SK-N-SH (cell line): ENCODE results near the gene TXNDC17. TPM values are rescaled to one million over a fixed set of nuclear protein-coding genes. Genes with fewer than 3 reads are reported as not detected.

Source experiments
- CTCF ChIA-PET: fragments of 300-600, 350-600 bp; formaldehyde crosslinking; extraction: SDS; loops from one replicate; lab custom pipeline; 2021; lab: Yijun Ruan, JAX
- POLR2A ChIA-PET: fragments of 350-600 bp; sonication (Branson Sonifier 250); formaldehyde crosslinking; extraction: SDS; loops from one replicate; lab custom pipeline; 2020; ENCODE audit warnings: antibody characterized with exemption, inconsistent platforms; lab: Yijun Ruan, JAX
- DNase-seq: peaks from one replicate; pipeline ENCODE4 v3.0.0; 2012
- H2AFZ ChIP-seq: fragments of 200-600 bp; sonication (generic); 2 replicates; pipeline ENCODE4 v1.8.1; 2016; ENCODE audit warnings: antibody characterized with exemption, mild to moderate bottlenecking, low read depth
- H3F3A ChIP-seq: fragments of 200-600 bp; sonication (generic); replicated peaks from 2 replicates; pipeline ENCODE3; 2016; ENCODE audit warnings: antibody characterized with exemption, mild to moderate bottlenecking; ENCODE audit not compliant: insufficient read depth
- H3K27ac ChIP-seq, 2 experiments: fragments of 200-500 bp in 1 of 2; fragments of 200-600 bp in 1 of 2; sonication (Bioruptor generic) in 1 of 2; sonication (generic), shearing (Covaris generic) in 1 of 2; 2 replicates each; pipeline versions ENCODE4 v1.5.1 to v1.6.1; 2014 to 2016; ENCODE audit warnings: low read depth in 2 of 2, inconsistent platforms in 1 of 2, low read length in 1 of 2, mild to moderate bottlenecking in 1 of 2, mixed read lengths in 1 of 2
- H3K27me3 ChIP-seq: fragments of 200-600 bp; sonication (generic), shearing (Covaris generic); 2 replicates; pipeline ENCODE4 v1.6.1; 2016; ENCODE audit warnings: mixed run types; ENCODE audit not compliant: insufficient read depth
- H3K36me3 ChIP-seq, 2 experiments: fragments of 200-500 bp in 1 of 2; fragments of 200-600 bp in 1 of 2; sonication (Bioruptor generic) in 1 of 2; sonication (generic) in 1 of 2; replicated peaks in 1 of 2; 2 replicates each; pipeline versions ENCODE3 to v1.5.1; 2014 to 2016; ENCODE audit warnings: low read length in 1 of 2, mild to moderate bottlenecking in 1 of 2; ENCODE audit not compliant: insufficient read depth in 2 of 2, control insufficient read depth in 1 of 2
- H3K4me1 ChIP-seq, 2 experiments: fragments of 200-500 bp in 1 of 2; fragments of 200-600 bp in 1 of 2; sonication (Bioruptor generic) in 1 of 2; sonication (generic), shearing (Covaris generic) in 1 of 2; 2 replicates each; pipeline versions ENCODE4 v1.5.1 to v1.6.1; 2014 to 2016; ENCODE audit warnings: low read depth in 1 of 2, low read length in 1 of 2, mixed run types in 1 of 2; ENCODE audit not compliant: insufficient read depth in 2 of 2, control insufficient read depth in 1 of 2
- H3K4me2 ChIP-seq: fragments of 200-600 bp; sonication (generic), shearing (Covaris generic); 2 replicates; pipeline ENCODE4 v1.6.1; 2017; ENCODE audit warnings: mixed run types
- H3K4me3 ChIP-seq, 2 experiments: fragments of 200-500 bp in 1 of 2; fragments of 200-600 bp in 1 of 2; sonication (Bioruptor generic) in 1 of 2; sonication (generic), shearing (Covaris generic) in 1 of 2; 2 replicates each; pipeline versions ENCODE4 v1.5.1 to v1.8.1; 2014 to 2016; ENCODE audit warnings: low read depth in 2 of 2, inconsistent platforms in 1 of 2, low read length in 1 of 2, mild to moderate bottlenecking in 1 of 2, mixed read lengths in 1 of 2, moderate library complexity in 1 of 2
- H3K79me2 ChIP-seq: fragments of 200-600 bp; sonication (generic); 2 replicates; pipeline ENCODE4 v1.8.1; 2017; ENCODE audit warnings: mild to moderate bottlenecking; ENCODE audit not compliant: insufficient read depth
- H3K9ac ChIP-seq: fragments of 200-600 bp; sonication (generic); 2 replicates; pipeline ENCODE4 v1.6.1; 2017; ENCODE audit warnings: mixed run types
- H3K9me2 ChIP-seq: fragments of 200-600 bp; sonication (generic); 2 replicates; pipeline ENCODE4 v1.6.1; 2017; ENCODE audit warnings: mixed run types
- H3K9me3 ChIP-seq: fragments of 200-600 bp; sonication (generic); 2 replicates; pipeline ENCODE4 v1.6.1; 2017; ENCODE audit warnings: mixed run types, mild to moderate bottlenecking, moderate library complexity
- H4K20me1 ChIP-seq: fragments of 200-600 bp; sonication (generic); 2 replicates; pipeline ENCODE4 v1.6.1; 2017; ENCODE audit warnings: mild to moderate bottlenecking, mixed run types; ENCODE audit not compliant: insufficient read depth
- CHD2 ChIP-seq: fragments of 150-350 bp; IDR thresholded peaks from 2 replicates; pipeline ENCODE4 v1.6.1; 2018; ENCODE audit warnings: low read length; ENCODE audit not compliant: partially characterized antibody
- FOXM1 ChIP-seq: IDR thresholded peaks from 2 replicates; pipeline ENCODE4 v1.4.0; 2012; ENCODE audit warnings: low read depth, mild to moderate bottlenecking
- GABPA ChIP-seq: IDR thresholded peaks from 2 replicates; pipeline ENCODE4 v1.4.0; 2012; ENCODE audit warnings: low read depth, mild to moderate bottlenecking
- GATA2 ChIP-seq: sonication (generic); formaldehyde crosslinking; IDR thresholded peaks from 2 replicates; pipeline ENCODE4 v1.5.0; 2020; ENCODE audit warnings: mild to moderate bottlenecking, missing genetic modification reagents
- MEF2A ChIP-seq: IDR thresholded peaks from 2 replicates; pipeline ENCODE4 v1.4.0; 2012; ENCODE audit warnings: low read depth, borderline replicate concordance
- MXI1 ChIP-seq: IDR thresholded peaks from 2 replicates; pipeline ENCODE4 v1.6.1; 2012; ENCODE audit warnings: mild to moderate bottlenecking, low read depth, low read length, improper control_type of control experiment
- NFIC ChIP-seq: IDR thresholded peaks from 2 replicates; pipeline ENCODE4 v1.4.0; 2012; ENCODE audit warnings: borderline replicate concordance
- POLR2AphosphoS5 ChIP-seq: IDR thresholded peaks from 2 replicates; pipeline ENCODE4 v1.6.1; 2012; ENCODE audit warnings: low read depth, low read length
- RAD21 ChIP-seq: IDR thresholded peaks from 2 replicates; pipeline ENCODE4 v1.6.1; 2012; ENCODE audit warnings: mild to moderate bottlenecking, low read length
- TAF1 ChIP-seq: IDR thresholded peaks from 2 replicates; pipeline ENCODE4 v1.6.1; 2012; ENCODE audit warnings: low read depth, mild to moderate bottlenecking, low read length, moderate library complexity, borderline replicate concordance
- TEAD4 ChIP-seq: IDR thresholded peaks from 2 replicates; pipeline ENCODE4 v1.4.0; 2012; ENCODE audit warnings: mild to moderate bottlenecking, borderline replicate concordance; ENCODE audit not compliant: insufficient read depth
- YY1 ChIP-seq: IDR thresholded peaks from 2 replicates; pipeline ENCODE4 v1.4.0; 2012; ENCODE audit warnings: low read depth, mild to moderate bottlenecking
- WGBS: methylation state at CpG from one replicate; pipeline ENCODE4 v1.1.6; 2017; ENCODE audit warnings: low lambda C conversion rate; 5-methylcytosine and 5-hydroxymethylcytosine counted together
- polyA plus RNA-seq, 3 experiments: library from polyadenylated mRNA; depleted of rRNA; stranded (reverse); fragments of >200 nt; gene quantifications; 2 replicates each; pipeline ENCODE4 v1.2.3, GENCODE V29; 2012
- TF ChIP-seq, protein P1 (sequence below): IDR thresholded peaks from 2 replicates; pipeline ENCODE4 v1.6.1; 2012; ENCODE audit warnings: mild to moderate bottlenecking, low read depth, low read length, moderate library complexity
- TF ChIP-seq, protein P2 (sequence below): fragments of 150-350 bp; IDR thresholded peaks from 2 replicates; pipeline ENCODE4 v1.6.1; 2017; ENCODE audit warnings: antibody characterized with exemption, low read length, low read depth, borderline replicate concordance
- TF ChIP-seq, protein P3 (sequence below): IDR thresholded peaks from 2 replicates; pipeline ENCODE4 v1.4.0; 2012; ENCODE audit warnings: low read depth, borderline replicate concordance
- TF ChIP-seq, protein P4 (sequence below): IDR thresholded peaks from 2 replicates; pipeline ENCODE4 v1.4.0; 2012; ENCODE audit warnings: low read depth, borderline replicate concordance
- TF ChIP-seq, protein P5 (sequence below): IDR thresholded peaks from 2 replicates; pipeline ENCODE4 v1.4.0; 2012; ENCODE audit warnings: low read depth

Gene TXNDC17
- polyA plus RNA-seq, 1 of the 3 experiments (the other 2 are of a cell fraction): 644 TPM

DNA sequence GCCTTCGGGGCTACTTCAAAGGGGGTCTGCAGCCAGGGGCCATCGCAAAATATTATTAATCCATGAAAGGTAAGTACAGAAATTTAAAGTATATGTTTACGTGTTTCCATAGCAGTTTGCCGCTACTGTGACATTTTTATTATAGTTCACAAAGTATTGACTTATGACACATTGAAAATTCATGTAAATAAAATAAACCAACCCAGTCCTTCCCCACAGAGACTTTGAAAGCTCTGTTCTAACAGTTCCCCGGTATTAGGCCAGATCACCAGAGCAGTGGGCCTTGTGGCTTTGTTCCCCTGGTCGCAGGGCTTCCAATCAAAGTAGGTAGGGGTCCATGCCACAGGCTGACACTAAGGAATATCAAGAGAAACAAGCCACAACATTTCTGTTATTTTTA lies 14.2 kb upstream of the TXNDC17 start:
- Histone ChIP-seq H4K20me1 (peaks cover 7% of the 10 kb centered on the region; the same call in 1 of the 2 replicates), H3K36me3 (peaks cover 79 to 82% of the 10 kb centered on the region in 2 experiments), H3K27ac (no peak overlapping the region), H3K9me3 (no peaks in the 10 kb centered on the region), H2AFZ (no peak overlapping the region), H3K9me2 (no peaks in the 10 kb centered on the region), H3F3A (no peaks in the 10 kb centered on the region), H3K79me2 (peaks cover 32% of the 10 kb centered on the region; the same call in 1 of the 2 replicates), H3K4me2 (no peak overlapping the region), H3K4me3 (no peak overlapping the region), H3K9ac (no peak overlapping the region), H3K27me3 (no peaks in the 10 kb centered on the region), H3K4me1 (no peaks in the 10 kb centered on the region; a peak in 1 of 4 replicates)
- DNase-seq: no peak
- WGBS: 93% methylated on average over 6 of the region's 6 CpGs
- CTCF ChIA-PET: interaction anchor here (0.7 kb wide), 1 partner anchor 52 kb away, joined by 3 read pairs; no protein-coding TSS in a partner anchor
- TF ChIP-seq, protein P1, sequence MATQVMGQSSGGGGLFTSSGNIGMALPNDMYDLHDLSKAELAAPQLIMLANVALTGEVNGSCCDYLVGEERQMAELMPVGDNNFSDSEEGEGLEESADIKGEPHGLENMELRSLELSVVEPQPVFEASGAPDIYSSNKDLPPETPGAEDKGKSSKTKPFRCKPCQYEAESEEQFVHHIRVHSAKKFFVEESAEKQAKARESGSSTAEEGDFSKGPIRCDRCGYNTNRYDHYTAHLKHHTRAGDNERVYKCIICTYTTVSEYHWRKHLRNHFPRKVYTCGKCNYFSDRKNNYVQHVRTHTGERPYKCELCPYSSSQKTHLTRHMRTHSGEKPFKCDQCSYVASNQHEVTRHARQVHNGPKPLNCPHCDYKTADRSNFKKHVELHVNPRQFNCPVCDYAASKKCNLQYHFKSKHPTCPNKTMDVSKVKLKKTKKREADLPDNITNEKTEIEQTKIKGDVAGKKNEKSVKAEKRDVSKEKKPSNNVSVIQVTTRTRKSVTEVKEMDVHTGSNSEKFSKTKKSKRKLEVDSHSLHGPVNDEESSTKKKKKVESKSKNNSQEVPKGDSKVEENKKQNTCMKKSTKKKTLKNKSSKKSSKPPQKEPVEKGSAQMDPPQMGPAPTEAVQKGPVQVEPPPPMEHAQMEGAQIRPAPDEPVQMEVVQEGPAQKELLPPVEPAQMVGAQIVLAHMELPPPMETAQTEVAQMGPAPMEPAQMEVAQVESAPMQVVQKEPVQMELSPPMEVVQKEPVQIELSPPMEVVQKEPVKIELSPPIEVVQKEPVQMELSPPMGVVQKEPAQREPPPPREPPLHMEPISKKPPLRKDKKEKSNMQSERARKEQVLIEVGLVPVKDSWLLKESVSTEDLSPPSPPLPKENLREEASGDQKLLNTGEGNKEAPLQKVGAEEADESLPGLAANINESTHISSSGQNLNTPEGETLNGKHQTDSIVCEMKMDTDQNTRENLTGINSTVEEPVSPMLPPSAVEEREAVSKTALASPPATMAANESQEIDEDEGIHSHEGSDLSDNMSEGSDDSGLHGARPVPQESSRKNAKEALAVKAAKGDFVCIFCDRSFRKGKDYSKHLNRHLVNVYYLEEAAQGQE: no peak
- TF ChIP-seq, protein P2, sequence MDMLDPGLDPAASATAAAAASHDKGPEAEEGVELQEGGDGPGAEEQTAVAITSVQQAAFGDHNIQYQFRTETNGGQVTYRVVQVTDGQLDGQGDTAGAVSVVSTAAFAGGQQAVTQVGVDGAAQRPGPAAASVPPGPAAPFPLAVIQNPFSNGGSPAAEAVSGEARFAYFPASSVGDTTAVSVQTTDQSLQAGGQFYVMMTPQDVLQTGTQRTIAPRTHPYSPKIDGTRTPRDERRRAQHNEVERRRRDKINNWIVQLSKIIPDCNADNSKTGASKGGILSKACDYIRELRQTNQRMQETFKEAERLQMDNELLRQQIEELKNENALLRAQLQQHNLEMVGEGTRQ: no peak
- no peak for TF ChIP-seq TEAD4
- no peak for TF ChIP-seq YY1
- TF ChIP-seq RAD21: no peak
- no peak for TF ChIP-seq CHD2
- no peak for TF ChIP-seq GABPA
- TF ChIP-seq GATA2: no peak
- TF ChIP-seq FOXM1: no peak
- TF ChIP-seq NFIC: no peak
- no peak for TF ChIP-seq MXI1
- TF ChIP-seq, protein P3, sequence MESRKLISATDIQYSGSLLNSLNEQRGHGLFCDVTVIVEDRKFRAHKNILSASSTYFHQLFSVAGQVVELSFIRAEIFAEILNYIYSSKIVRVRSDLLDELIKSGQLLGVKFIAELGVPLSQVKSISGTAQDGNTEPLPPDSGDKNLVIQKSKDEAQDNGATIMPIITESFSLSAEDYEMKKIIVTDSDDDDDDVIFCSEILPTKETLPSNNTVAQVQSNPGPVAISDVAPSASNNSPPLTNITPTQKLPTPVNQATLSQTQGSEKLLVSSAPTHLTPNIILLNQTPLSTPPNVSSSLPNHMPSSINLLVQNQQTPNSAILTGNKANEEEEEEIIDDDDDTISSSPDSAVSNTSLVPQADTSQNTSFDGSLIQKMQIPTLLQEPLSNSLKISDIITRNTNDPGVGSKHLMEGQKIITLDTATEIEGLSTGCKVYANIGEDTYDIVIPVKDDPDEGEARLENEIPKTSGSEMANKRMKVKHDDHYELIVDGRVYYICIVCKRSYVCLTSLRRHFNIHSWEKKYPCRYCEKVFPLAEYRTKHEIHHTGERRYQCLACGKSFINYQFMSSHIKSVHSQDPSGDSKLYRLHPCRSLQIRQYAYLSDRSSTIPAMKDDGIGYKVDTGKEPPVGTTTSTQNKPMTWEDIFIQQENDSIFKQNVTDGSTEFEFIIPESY: no peak
- no peak for TF ChIP-seq MEF2A
- no peak for TF ChIP-seq TAF1
- TF ChIP-seq, protein P4, sequence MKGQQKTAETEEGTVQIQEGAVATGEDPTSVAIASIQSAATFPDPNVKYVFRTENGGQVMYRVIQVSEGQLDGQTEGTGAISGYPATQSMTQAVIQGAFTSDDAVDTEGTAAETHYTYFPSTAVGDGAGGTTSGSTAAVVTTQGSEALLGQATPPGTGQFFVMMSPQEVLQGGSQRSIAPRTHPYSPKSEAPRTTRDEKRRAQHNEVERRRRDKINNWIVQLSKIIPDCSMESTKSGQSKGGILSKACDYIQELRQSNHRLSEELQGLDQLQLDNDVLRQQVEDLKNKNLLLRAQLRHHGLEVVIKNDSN: no peak
- TF ChIP-seq POLR2AphosphoS5: no peak
- TF ChIP-seq, protein P5, sequence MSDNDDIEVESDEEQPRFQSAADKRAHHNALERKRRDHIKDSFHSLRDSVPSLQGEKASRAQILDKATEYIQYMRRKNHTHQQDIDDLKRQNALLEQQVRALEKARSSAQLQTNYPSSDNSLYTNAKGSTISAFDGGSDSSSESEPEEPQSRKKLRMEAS: no peak
- POLR2A ChIA-PET: no interaction called here
